Thoracic aorta (tissue), 2 donors: ENCODE data around the gene ADA. TPM values are rescaled to one million over a fixed set of nuclear protein-coding genes. Genes with fewer than 3 reads are reported as not detected.

Source experiments
- ATAC-seq: fragments of 150-250 bp; one replicate; pipeline ENCODE4 v1.8.0; 2017; ENCODE audit warnings: low read depth; ENCODE audit not compliant: insufficient number of reproducible peaks, low FRiP score
- DNase-seq: peaks from one replicate; pipeline ENCODE4 v3.0.0-alpha.2; 2020; ENCODE audit warnings: low spot score
- H3K27ac ChIP-seq, 2 donors: fragments of 200-600 bp; sonication (generic); 1 replicate in 1 of 2; 2 replicates in 1 of 2; pipeline ENCODE4 v1.5.1; 2016; ENCODE audit warnings: mild to moderate bottlenecking in 2 of 2, moderate library complexity in 2 of 2
- H3K27me3 ChIP-seq: fragments of 200-600 bp; sonication (generic); replicated peaks from 2 replicates; pipeline ENCODE4 v1.6.0; 2016; ENCODE audit warnings: mild to moderate bottlenecking; ENCODE audit not compliant: insufficient read depth
- H3K36me3 ChIP-seq: fragments of 200-600 bp; sonication (generic); one replicate; pipeline ENCODE4 v1.5.1; 2016
- H3K4me1 ChIP-seq, 2 donors: fragments of 200-600 bp; sonication (generic); 1 replicate in 1 of 2; 2 replicates in 1 of 2; pipeline versions ENCODE4 v1.5.1 to v1.6.0; 2016; ENCODE audit warnings: low read depth in 2 of 2, mild to moderate bottlenecking in 1 of 2; ENCODE audit not compliant: control insufficient read depth in 1 of 2
- H3K4me3 ChIP-seq: fragments of 200-600 bp; sonication (generic); 2 replicates; pipeline ENCODE4 v1.5.1; 2016; ENCODE audit warnings: mild to moderate bottlenecking
- H3K9me3 ChIP-seq: fragments of 200-600 bp; sonication (generic); 2 replicates; pipeline ENCODE4 v1.5.1; 2016
- total RNA-seq, 2 donors: library from RNA; depleted of rRNA; stranded (reverse); fragments of >200 nt; gene quantifications; one replicate each; pipeline versions ENCODE4 v1.1.0 to v1.2.3, GENCODE V29; 2016
- TF ChIP-seq, protein P1 (sequence below): fragments of 200-600 bp; sonication (generic); IDR thresholded peaks from one replicate; pipeline ENCODE4 v1.5.1; 2019; ENCODE audit warnings: antibody characterized with exemption

The ADA gene
- total RNA-seq, 2 donors from 2014 or later = 8.1 to 20.6 TPM

DNA sequence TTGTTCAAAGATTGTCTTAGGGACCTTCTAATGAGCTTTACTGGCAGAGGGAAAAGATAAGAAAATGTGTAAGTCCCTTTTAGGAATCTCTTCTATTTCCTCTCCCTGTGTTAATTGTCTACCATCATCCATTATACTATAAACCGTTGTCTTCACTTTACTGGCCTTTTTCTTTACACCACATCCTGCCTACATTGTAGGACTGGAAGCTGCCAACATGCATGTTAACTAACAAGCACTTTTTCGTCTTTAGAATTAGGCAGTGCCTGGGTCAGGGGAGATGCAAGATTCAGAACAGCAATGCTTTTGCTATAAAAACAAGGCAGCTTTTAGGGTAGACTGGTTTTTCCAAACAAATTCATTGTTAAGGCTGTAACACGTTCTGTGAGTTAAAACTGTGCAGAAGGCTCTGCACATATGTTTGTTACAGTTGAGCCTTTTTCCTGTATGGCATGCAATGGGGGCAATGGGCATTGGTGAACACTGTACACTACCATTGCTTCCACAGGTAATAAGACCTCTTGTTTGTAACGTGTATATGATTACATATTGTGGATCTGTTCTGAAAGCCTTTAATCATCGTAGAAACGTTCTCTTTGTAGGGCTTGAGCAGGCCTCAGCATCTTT is 80.0 kb downstream of the ADA start:
- ATAC-seq (no peak), DNase-seq (no peak)
- peaks cover 10 to 21% of the 10 kb centered on the region in 2 donors for H3K4me1 ChIP-seq
- no peaks in the 10 kb centered on the region for H3K9me3 ChIP-seq
- no peaks in the 10 kb centered on the region for H3K27me3 ChIP-seq
- TF ChIP-seq, protein P1, sequence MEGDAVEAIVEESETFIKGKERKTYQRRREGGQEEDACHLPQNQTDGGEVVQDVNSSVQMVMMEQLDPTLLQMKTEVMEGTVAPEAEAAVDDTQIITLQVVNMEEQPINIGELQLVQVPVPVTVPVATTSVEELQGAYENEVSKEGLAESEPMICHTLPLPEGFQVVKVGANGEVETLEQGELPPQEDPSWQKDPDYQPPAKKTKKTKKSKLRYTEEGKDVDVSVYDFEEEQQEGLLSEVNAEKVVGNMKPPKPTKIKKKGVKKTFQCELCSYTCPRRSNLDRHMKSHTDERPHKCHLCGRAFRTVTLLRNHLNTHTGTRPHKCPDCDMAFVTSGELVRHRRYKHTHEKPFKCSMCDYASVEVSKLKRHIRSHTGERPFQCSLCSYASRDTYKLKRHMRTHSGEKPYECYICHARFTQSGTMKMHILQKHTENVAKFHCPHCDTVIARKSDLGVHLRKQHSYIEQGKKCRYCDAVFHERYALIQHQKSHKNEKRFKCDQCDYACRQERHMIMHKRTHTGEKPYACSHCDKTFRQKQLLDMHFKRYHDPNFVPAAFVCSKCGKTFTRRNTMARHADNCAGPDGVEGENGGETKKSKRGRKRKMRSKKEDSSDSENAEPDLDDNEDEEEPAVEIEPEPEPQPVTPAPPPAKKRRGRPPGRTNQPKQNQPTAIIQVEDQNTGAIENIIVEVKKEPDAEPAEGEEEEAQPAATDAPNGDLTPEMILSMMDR = no peak
- H3K27ac ChIP-seq = no peak overlapping the region
- no peak overlapping the region for H3K4me3 ChIP-seq
- H3K36me3 ChIP-seq = no peaks in the 10 kb centered on the region

DNA sequence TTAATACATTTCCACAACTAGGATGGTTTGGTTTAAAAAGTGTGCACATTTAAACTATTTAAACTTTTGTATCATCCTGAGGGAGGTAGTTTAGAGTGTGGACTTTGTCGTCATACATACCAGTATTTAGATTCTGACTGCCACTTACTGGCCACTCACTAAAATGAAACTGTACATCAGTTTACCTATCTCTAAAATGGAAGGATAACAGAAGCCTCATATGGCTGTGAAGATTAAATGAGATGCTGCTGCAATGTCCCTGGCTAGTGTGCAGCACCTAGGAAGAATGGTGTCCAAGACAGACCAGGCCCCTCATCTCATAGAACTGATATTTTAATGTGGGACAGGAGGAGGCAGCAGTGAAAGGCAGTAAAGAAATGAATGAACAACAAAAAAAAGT is 81.1 kb downstream of the ADA start:
- Histone ChIP-seq H3K9me3 (no peaks in the 10 kb centered on the region), H3K4me3 (no peak overlapping the region), H3K36me3 (no peaks in the 10 kb centered on the region), H3K27ac (no peak overlapping the region), H3K27me3 (no peaks in the 10 kb centered on the region), H3K4me1 (peaks cover 9 to 20% of the 10 kb centered on the region in 2 donors)
- TF ChIP-seq, protein P1 = no peak
- DNase-seq = no peak
- no peak for ATAC-seq

Other genes with a start within 250 kb of the ADA start
- gene TTPAL, start 175.8 kb downstream of the ADA start, total RNA-seq = 10 to 100 TPM in 1 of 2 donors, 1 to 10 TPM in 1; 7.3 to 17.6 TPM
- gene SERINC3, start 129.6 kb downstream of the ADA start, total RNA-seq = 100 to 1,000 TPM in 1 of 2 donors, 10 to 100 TPM in 1; 98.9 to 109 TPM
- 100 to 1,000 TPM; 125 to 186 TPM for gene PKIG, start 69.1 kb downstream of the ADA start, total RNA-seq
- gene CCN5, start 63.7 kb upstream of the ADA start, total RNA-seq = 100 to 1,000 TPM; 652 to 994 TPM
- gene KCNK15, start 94.2 kb upstream of the ADA start, total RNA-seq = 10 to 100 TPM; 26.3 to 60.0 TPM
- gene RIMS4, start 158.8 kb upstream of the ADA start, total RNA-seq = 10 to 100 TPM in 1 of 2 donors, 1 to 10 TPM in 1; 2.4 to 13.5 TPM
- 100 to 1,000 TPM; 135 to 156 TPM for gene YWHAB, start 234.0 kb upstream of the ADA start, total RNA-seq